Measurements from ENCODE around the gene MDFI.

MDFI gene

GRCh38 chr6:41599015-41599851, 39.0 kb upstream of the MDFI start:
- Mint-ChIP-seq H3K9me3 (no peaks in the 10 kb centered on the region), H3K27ac (no peak overlapping the region)

GRCh38 chr6:41599852-41600445, 38.3 kb upstream of the MDFI start:
- Mint-ChIP-seq H3K4me3 (no peak overlapping the region), H3K4me1 (ENCODE audit: low read depth) (no peaks in the 10 kb centered on the region), H3K9me3 (no peaks in the 10 kb centered on the region), H3K27me3 (peaks cover 7% of the 10 kb centered on the region), H3K27ac (no peak overlapping the region), H3K36me3 (ENCODE audit: low read depth) (no peaks in the 10 kb centered on the region)

More at GRCh38 chr6:41599015-41599851, 39.0 kb upstream of the MDFI start:
- Mint-ChIP-seq H3K27me3 (peaks cover 7% of the 10 kb centered on the region), H3K36me3 (ENCODE audit: low read depth) (no peaks in the 10 kb centered on the region), H3K4me1 (ENCODE audit: low read depth) (no peaks in the 10 kb centered on the region), H3K4me3 (no peak overlapping the region)

GRCh38 chr6:41600499-41601247, 37.6 kb upstream of the MDFI start:
- H3K9me3 Mint-ChIP-seq, result no peaks in the 10 kb centered on the region
- no peak overlapping the region for H3K4me3 Mint-ChIP-seq
- H3K27me3 Mint-ChIP-seq, result peaks cover 7% of the 10 kb centered on the region
- no peak overlapping the region for H3K27ac Mint-ChIP-seq
- no peaks in the 10 kb centered on the region for H3K36me3 Mint-ChIP-seq (ENCODE audit: low read depth)
- no peaks in the 10 kb centered on the region for H3K4me1 Mint-ChIP-seq (ENCODE audit: low read depth)

GRCh38 chr6:41601248-41601549, 37.1 kb upstream of the MDFI start:
- H3K9me3 Mint-ChIP-seq, result no peaks in the 10 kb centered on the region
- H3K27me3 Mint-ChIP-seq, result peaks cover 7% of the 10 kb centered on the region
- no peak overlapping the region for H3K27ac Mint-ChIP-seq
- no peaks in the 10 kb centered on the region for H3K4me1 Mint-ChIP-seq (ENCODE audit: low read depth)
- no peaks in the 10 kb centered on the region for H3K36me3 Mint-ChIP-seq (ENCODE audit: low read depth)
- no peak overlapping the region for H3K4me3 Mint-ChIP-seq

GRCh38 chr6:41602422-41602743, 35.9 kb upstream of the MDFI start:
- Mint-ChIP-seq H3K27ac (no peak overlapping the region), H3K27me3 (peaks cover 7% of the 10 kb centered on the region), H3K4me1 (ENCODE audit: low read depth) (no peaks in the 10 kb centered on the region), H3K36me3 (ENCODE audit: low read depth) (no peaks in the 10 kb centered on the region), H3K9me3 (no peaks in the 10 kb centered on the region), H3K4me3 (no peak overlapping the region)

- H3K9me3 Mint-ChIP-seq, result no peaks in the 10 kb centered on the region
- H3K4me3 Mint-ChIP-seq, result no peak overlapping the region
- H3K27me3 Mint-ChIP-seq, result peaks cover 7% of the 10 kb centered on the region
- no peaks in the 10 kb centered on the region for H3K36me3 Mint-ChIP-seq (ENCODE audit: low read depth)
- no peak overlapping the region for H3K27ac Mint-ChIP-seq
- H3K4me1 Mint-ChIP-seq (ENCODE audit: low read depth), result no peaks in the 10 kb centered on the region
Observed at GRCh38 chr6:41602864-41603608, 35.2 kb upstream of the MDFI start.

- Mint-ChIP-seq H3K27ac (no peak overlapping the region), H3K9me3 (no peaks in the 10 kb centered on the region), H3K27me3 (peaks cover 7% of the 10 kb centered on the region), H3K4me3 (no peak overlapping the region), H3K36me3 (ENCODE audit: low read depth) (no peaks in the 10 kb centered on the region), H3K4me1 (ENCODE audit: low read depth) (no peaks in the 10 kb centered on the region)
Observed at GRCh38 chr6:41604006-41604405, 34.3 kb upstream of the MDFI start.

GRCh38 chr6:41605649-41606048, 32.6 kb upstream of the MDFI start:
- H3K4me3 Mint-ChIP-seq, result no peak overlapping the region
- H3K4me1 Mint-ChIP-seq (ENCODE audit: low read depth), result no peaks in the 10 kb centered on the region
- peaks cover 7% of the 10 kb centered on the region for H3K27me3 Mint-ChIP-seq
- H3K27ac Mint-ChIP-seq, result no peak overlapping the region
- H3K9me3 Mint-ChIP-seq, result no peaks in the 10 kb centered on the region
- H3K36me3 Mint-ChIP-seq (ENCODE audit: low read depth), result no peaks in the 10 kb centered on the region

GRCh38 chr6:41607036-41607435, 31.2 kb upstream of the MDFI start:
- H3K27ac Mint-ChIP-seq, result no peak overlapping the region
- H3K4me1 Mint-ChIP-seq (ENCODE audit: low read depth), result no peaks in the 10 kb centered on the region
- H3K27me3 Mint-ChIP-seq, result peaks cover 7% of the 10 kb centered on the region
- no peak overlapping the region for H3K4me3 Mint-ChIP-seq
- no peaks in the 10 kb centered on the region for H3K9me3 Mint-ChIP-seq
- no peaks in the 10 kb centered on the region for H3K36me3 Mint-ChIP-seq (ENCODE audit: low read depth)

- Mint-ChIP-seq H3K4me1 (ENCODE audit: low read depth) (no peaks in the 10 kb centered on the region), H3K27ac (no peak overlapping the region), H3K4me3 (no peak overlapping the region), H3K36me3 (ENCODE audit: low read depth) (peaks cover 4% of the 10 kb centered on the region), H3K9me3 (no peaks in the 10 kb centered on the region), H3K27me3 (peaks cover 8% of the 10 kb centered on the region)
Observed at GRCh38 chr6:41607736-41608135, 30.5 kb upstream of the MDFI start.

- Mint-ChIP-seq H3K4me1 (ENCODE audit: low read depth) (no peaks in the 10 kb centered on the region), H3K27ac (no peak overlapping the region), H3K36me3 (ENCODE audit: low read depth) (peaks cover 4% of the 10 kb centered on the region), H3K9me3 (no peaks in the 10 kb centered on the region), H3K4me3 (no peak overlapping the region), H3K27me3 (peaks cover 10% of the 10 kb centered on the region)
Observed at GRCh38 chr6:41608443-41609151, 29.7 kb upstream of the MDFI start.

- no peak overlapping the region for H3K27ac Mint-ChIP-seq
- peaks cover 4% of the 10 kb centered on the region for H3K36me3 Mint-ChIP-seq (ENCODE audit: low read depth)
- H3K9me3 Mint-ChIP-seq, result no peaks in the 10 kb centered on the region
- peaks cover 18% of the 10 kb centered on the region for H3K27me3 Mint-ChIP-seq
- no peak overlapping the region for H3K4me3 Mint-ChIP-seq
- H3K4me1 Mint-ChIP-seq (ENCODE audit: low read depth), result no peaks in the 10 kb centered on the region
Observed at GRCh38 chr6:41614715-41615114, 23.6 kb upstream of the MDFI start.

GRCh38 chr6:41615311-41615710, 23.0 kb upstream of the MDFI start:
- Mint-ChIP-seq H3K27me3 (peaks cover 18% of the 10 kb centered on the region), H3K27ac (no peak overlapping the region), H3K36me3 (ENCODE audit: low read depth) (peaks cover 4% of the 10 kb centered on the region), H3K9me3 (no peaks in the 10 kb centered on the region), H3K4me1 (ENCODE audit: low read depth) (no peaks in the 10 kb centered on the region), H3K4me3 (no peak overlapping the region)

- Mint-ChIP-seq H3K27ac (no peak overlapping the region), H3K36me3 (ENCODE audit: low read depth) (no peaks in the 10 kb centered on the region), H3K4me1 (ENCODE audit: low read depth) (no peaks in the 10 kb centered on the region), H3K4me3 (no peak overlapping the region), H3K27me3 (peaks cover 21% of the 10 kb centered on the region), H3K9me3 (peaks cover 12% of the 10 kb centered on the region)
Observed at GRCh38 chr6:41618598-41618997, 19.7 kb upstream of the MDFI start.

All from stimulated activated naive CD8-positive, alpha-beta T cell treated with anti-CD3 and anti-CD28 coated beads, Interleukin-15, Interleukin-2, amounts not matched to agents 100 ng/mL and 50 ng/mL, for 24 hours (primary cell).